GM10266 (cell line): ENCODE results near the gene ODAD4.

Experiments
- DNase-seq: peaks from one replicate; pipeline ENCODE4 v3.0.0; 2012; ENCODE audit errors: extremely low spot score
- TF ChIP-seq, protein P1 (sequence below): IDR thresholded peaks from 2 replicates; pipeline ENCODE4 v1.5.1; 2012; ENCODE audit warnings: mild to moderate bottlenecking, low read depth; ENCODE audit not compliant: control insufficient read depth, insufficient read depth; ENCODE audit errors: missing control alignments

The ODAD4 gene, protein sequence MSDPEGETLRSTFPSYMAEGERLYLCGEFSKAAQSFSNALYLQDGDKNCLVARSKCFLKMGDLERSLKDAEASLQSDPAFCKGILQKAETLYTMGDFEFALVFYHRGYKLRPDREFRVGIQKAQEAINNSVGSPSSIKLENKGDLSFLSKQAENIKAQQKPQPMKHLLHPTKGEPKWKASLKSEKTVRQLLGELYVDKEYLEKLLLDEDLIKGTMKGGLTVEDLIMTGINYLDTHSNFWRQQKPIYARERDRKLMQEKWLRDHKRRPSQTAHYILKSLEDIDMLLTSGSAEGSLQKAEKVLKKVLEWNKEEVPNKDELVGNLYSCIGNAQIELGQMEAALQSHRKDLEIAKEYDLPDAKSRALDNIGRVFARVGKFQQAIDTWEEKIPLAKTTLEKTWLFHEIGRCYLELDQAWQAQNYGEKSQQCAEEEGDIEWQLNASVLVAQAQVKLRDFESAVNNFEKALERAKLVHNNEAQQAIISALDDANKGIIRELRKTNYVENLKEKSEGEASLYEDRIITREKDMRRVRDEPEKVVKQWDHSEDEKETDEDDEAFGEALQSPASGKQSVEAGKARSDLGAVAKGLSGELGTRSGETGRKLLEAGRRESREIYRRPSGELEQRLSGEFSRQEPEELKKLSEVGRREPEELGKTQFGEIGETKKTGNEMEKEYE

GRCh38 chr17:41930009-41930832, at the start of gene ODAD4:
TSS of gene ODAD4 (plus strand) at chr17:41930617. CDS start at chr17:41930724, 107 bp downstream.
- TF ChIP-seq, protein P1, sequence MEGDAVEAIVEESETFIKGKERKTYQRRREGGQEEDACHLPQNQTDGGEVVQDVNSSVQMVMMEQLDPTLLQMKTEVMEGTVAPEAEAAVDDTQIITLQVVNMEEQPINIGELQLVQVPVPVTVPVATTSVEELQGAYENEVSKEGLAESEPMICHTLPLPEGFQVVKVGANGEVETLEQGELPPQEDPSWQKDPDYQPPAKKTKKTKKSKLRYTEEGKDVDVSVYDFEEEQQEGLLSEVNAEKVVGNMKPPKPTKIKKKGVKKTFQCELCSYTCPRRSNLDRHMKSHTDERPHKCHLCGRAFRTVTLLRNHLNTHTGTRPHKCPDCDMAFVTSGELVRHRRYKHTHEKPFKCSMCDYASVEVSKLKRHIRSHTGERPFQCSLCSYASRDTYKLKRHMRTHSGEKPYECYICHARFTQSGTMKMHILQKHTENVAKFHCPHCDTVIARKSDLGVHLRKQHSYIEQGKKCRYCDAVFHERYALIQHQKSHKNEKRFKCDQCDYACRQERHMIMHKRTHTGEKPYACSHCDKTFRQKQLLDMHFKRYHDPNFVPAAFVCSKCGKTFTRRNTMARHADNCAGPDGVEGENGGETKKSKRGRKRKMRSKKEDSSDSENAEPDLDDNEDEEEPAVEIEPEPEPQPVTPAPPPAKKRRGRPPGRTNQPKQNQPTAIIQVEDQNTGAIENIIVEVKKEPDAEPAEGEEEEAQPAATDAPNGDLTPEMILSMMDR: no peak
- peak; percentile 90 for DNase-seq

GRCh38 chr17:41882756-41883155, 47.7 kb upstream of the ODAD4 start:
- TF ChIP-seq, protein P1: no peak
- DNase-seq: no peak

- TF ChIP-seq, protein P1: peak; percentile 45
- DNase-seq: no peak
These were observed 44.7 kb upstream of the ODAD4 start for GRCh38 chr17:41885733-41886132.

- TF ChIP-seq, protein P1: no peak
- DNase-seq: no peak
These were observed 42.0 kb upstream of the ODAD4 start for GRCh38 chr17:41888332-41888965.

- TF ChIP-seq, protein P1: no peak
- no peak for DNase-seq
These were observed 39.0 kb upstream of the ODAD4 start for GRCh38 chr17:41891135-41892020.

DNA sequence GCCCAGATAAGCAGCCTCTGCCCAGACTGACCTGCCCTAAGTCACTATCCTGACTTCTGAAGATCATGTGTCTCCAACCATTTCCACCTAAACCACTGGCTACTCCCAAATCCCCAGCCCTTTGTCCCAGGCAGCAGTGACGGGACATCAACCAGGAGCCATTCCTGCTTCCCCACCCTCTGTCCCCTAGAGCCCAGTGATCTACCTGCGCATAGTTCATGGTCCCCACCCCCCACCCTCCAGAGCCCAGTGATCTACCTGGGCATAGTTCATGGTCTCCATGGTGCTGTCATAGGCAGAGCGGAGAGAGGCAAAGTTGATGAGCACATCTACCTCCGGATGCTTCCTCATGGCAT, 38.4 kb upstream of the ODAD4 start:
- DNase-seq: no peak
- TF ChIP-seq, protein P1: no peak
